Calu3 (cell line): ENCODE measurements around the gene SNTG2. TPM values are rescaled to one million over a fixed set of nuclear protein-coding genes. Genes with fewer than 3 reads are reported as not detected.

ENCODE experiments used
- BruUV-seq: library from RNA; stranded (reverse); fragments of 400-500 nt; replicated peaks from 2 replicates; lab custom pipeline; 2021; lab: Mats Ljungman, UMichigan
- CTCF ChIA-PET: fragments of 300-600 bp; sonication (Branson Sonifier 250); formaldehyde crosslinking; loops from one replicate; lab custom pipeline; 2022; ENCODE audit warnings: antibody characterized with exemption; lab: Charles Lee
- DNase-seq: peaks from one replicate; pipeline ENCODE4 v3.0.0; 2022
- H3K27ac Mint-ChIP-seq: one replicate; pipeline ENCODE4 v1.8.0; 2022; ENCODE audit warnings: mixed read lengths; ENCODE audit not compliant: unreplicated experiment
- H3K27me3 Mint-ChIP-seq: one replicate; pipeline ENCODE4 v1.8.0; 2022; ENCODE audit warnings: mixed read lengths; ENCODE audit not compliant: unreplicated experiment
- H3K36me3 Mint-ChIP-seq: one replicate; pipeline ENCODE4 v1.8.0; 2022; ENCODE audit warnings: mild to moderate bottlenecking, moderate library complexity, mixed read lengths; ENCODE audit not compliant: insufficient read depth, unreplicated experiment
- H3K4me1 Mint-ChIP-seq: one replicate; pipeline ENCODE4 v1.8.0; 2022; ENCODE audit warnings: mild to moderate bottlenecking, low read depth, mixed read lengths; ENCODE audit not compliant: unreplicated experiment
- H3K4me3 Mint-ChIP-seq: one replicate; pipeline ENCODE4 v1.8.0; 2022; ENCODE audit warnings: mild to moderate bottlenecking, low read depth, moderate library complexity, mixed read lengths; ENCODE audit not compliant: unreplicated experiment
- H3K9me3 Mint-ChIP-seq: one replicate; pipeline ENCODE4 v1.8.0; 2022; ENCODE audit warnings: low read depth, mixed read lengths; ENCODE audit not compliant: unreplicated experiment
- CTCF ChIP-seq: fragments of 200-600 bp; IDR thresholded peaks from one replicate; pipeline ENCODE4 v1.8.0; 2022; ENCODE audit warnings: antibody characterized with exemption; ENCODE audit not compliant: unreplicated experiment
- intact Hi-C: fragments of 100-400 bp; cut with micrococcal nuclease; formaldehyde crosslinking; loops from one replicate; pipeline ENCODE4 v1.10.0; 2022; ENCODE audit not compliant: unreplicated experiment
- total RNA-seq: library from RNA; stranded (reverse); gene quantifications from 2 replicates; pipeline ENCODE4 v1.2.3, GENCODE V29; 2022

The SNTG2 gene
- total RNA-seq, 1 experiment from 2014 or later, result not detected

DNA sequence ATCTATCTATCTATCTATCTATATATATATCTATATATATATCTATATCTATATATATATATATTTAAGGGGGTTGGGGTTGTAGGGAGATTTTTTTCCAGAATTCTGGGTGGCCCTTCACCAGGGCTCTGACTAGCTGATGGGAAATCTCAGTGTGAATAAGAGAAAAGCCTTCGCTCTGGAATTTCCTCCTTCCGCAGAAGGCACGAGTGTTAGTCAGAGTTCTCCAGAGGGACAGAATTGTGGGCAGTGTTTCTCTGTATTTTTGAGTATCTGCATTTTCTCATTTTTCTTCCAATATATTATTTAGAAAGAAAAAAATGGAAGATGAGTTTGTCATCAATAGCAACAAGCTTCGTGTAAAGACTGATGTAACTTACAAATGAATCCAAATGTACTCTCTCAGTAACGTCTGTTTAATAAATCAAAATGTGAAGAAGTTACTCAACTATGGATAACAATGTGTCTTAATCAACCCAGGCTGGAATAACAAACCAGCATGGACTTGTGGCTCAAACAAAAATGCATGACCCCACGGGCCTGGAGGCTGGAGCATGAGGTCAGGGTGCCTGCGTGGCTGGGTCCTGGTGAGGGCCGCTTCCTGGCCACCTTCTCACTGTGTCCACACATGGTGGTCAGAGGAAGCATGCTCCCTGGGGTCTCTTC is 10.6 kb upstream of the SNTG2 start:
- no TSS peak for BruUV-seq
- peaks cover 11% of the 10 kb centered on the region for H3K9me3 Mint-ChIP-seq
- intact Hi-C loops, result no loop called here
- H3K36me3 Mint-ChIP-seq, result no peaks in the 10 kb centered on the region
- CTCF ChIA-PET, result no interaction called here
- H3K4me1 Mint-ChIP-seq, result no peaks in the 10 kb centered on the region
- no peak overlapping the region for H3K27ac Mint-ChIP-seq
- H3K4me3 Mint-ChIP-seq, result no peak overlapping the region
- no peak for DNase-seq
- H3K27me3 Mint-ChIP-seq, result no peaks in the 10 kb centered on the region
- no peak for TF ChIP-seq CTCF

GRCh38 chr2:941871-942270 is 8.8 kb upstream of the SNTG2 start:
- peaks cover 17% of the 10 kb centered on the region for H3K9me3 Mint-ChIP-seq
- CTCF ChIA-PET, result no interaction called here
- no peaks in the 10 kb centered on the region for H3K36me3 Mint-ChIP-seq
- no peaks in the 10 kb centered on the region for H3K4me1 Mint-ChIP-seq
- TF ChIP-seq CTCF, result no peak
- DNase-seq, result no peak
- BruUV-seq, result no TSS peak
- no peak overlapping the region for H3K4me3 Mint-ChIP-seq
- intact Hi-C loops, result no loop called here
- H3K27me3 Mint-ChIP-seq, result no peaks in the 10 kb centered on the region
- no peak overlapping the region for H3K27ac Mint-ChIP-seq

DNA sequence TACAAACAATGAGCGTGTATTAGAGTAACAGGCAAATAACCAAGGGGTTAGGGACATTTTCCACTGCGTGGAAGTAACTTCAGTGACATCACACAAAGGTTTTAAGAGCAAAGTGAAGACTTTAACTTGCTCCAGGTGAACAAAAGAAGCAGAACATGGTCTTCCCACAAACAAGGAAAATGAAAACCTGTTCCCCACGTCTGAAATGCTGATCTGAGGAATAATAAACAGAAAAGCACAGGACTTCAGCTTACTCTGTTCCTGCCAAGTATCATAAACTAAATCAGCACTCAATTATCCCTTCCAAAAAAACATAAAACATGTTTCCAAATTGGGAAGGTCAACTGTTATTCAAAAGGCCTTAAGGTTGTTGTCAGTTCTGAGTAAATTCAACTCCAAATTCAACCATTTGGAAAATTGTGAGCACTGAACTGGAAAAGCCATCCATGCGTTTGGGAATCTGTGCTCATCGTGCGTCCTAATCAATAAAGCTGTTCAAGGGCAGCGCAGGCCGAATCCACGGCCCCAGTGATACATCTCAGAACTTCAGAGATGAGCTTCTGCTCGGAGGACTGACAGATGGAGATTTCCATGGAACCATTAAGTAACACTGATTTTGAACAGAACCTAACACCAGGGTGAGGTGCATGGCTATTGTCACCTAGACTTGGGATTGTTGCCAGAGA is 7.7 kb upstream of the SNTG2 start:
- Mint-ChIP-seq H3K27me3 (no peaks in the 10 kb centered on the region), H3K27ac (no peak overlapping the region), H3K4me1 (no peaks in the 10 kb centered on the region), H3K9me3 (peaks cover 17% of the 10 kb centered on the region), H3K36me3 (no peaks in the 10 kb centered on the region), H3K4me3 (no peak overlapping the region)
- intact Hi-C loops, result no loop called here
- CTCF ChIA-PET, result no interaction called here
- TF ChIP-seq CTCF, result no peak
- DNase-seq, result no peak
- BruUV-seq, result no TSS peak

- no peak for TF ChIP-seq CTCF
- H3K4me3 Mint-ChIP-seq, result no peak overlapping the region
- no peaks in the 10 kb centered on the region for H3K36me3 Mint-ChIP-seq
- peaks cover 16% of the 10 kb centered on the region for H3K9me3 Mint-ChIP-seq
- intact Hi-C loops, result no loop called here
- no peaks in the 10 kb centered on the region for H3K4me1 Mint-ChIP-seq
- no peaks in the 10 kb centered on the region for H3K27me3 Mint-ChIP-seq
- CTCF ChIA-PET, result no interaction called here
- BruUV-seq, result no TSS peak
- no peak overlapping the region for H3K27ac Mint-ChIP-seq
- no peak for DNase-seq
Measured at GRCh38 chr2:943461-943797, 7.2 kb upstream of the SNTG2 start.
